Mucosa of stomach (tissue), 1 donor: ENCODE data around the gene MKRN2OS.

Source experiments
- H3K27me3 ChIP-seq: one replicate; pipeline ENCODE4 v1.7.0; 2013; ENCODE audit warnings: mild to moderate bottlenecking, low read length; ENCODE audit not compliant: control insufficient read depth, insufficient read depth
- H3K36me3 ChIP-seq: one replicate; pipeline ENCODE4 v1.7.0; 2013; ENCODE audit warnings: low read length; ENCODE audit not compliant: control insufficient read depth, insufficient read depth
- H3K4me1 ChIP-seq: one replicate; pipeline ENCODE4 v1.7.0; 2013; ENCODE audit warnings: mild to moderate bottlenecking, low read length; ENCODE audit not compliant: control insufficient read depth, insufficient read depth
- H3K4me3 ChIP-seq: one replicate; pipeline ENCODE4 v1.7.0; 2013; ENCODE audit warnings: low read length
- H3K9ac ChIP-seq: one replicate; pipeline ENCODE4 v1.7.0; 2013; ENCODE audit warnings: mild to moderate bottlenecking, low read length, moderate library complexity
- H3K9me3 ChIP-seq: one replicate; pipeline ENCODE4 v1.7.0; 2013; ENCODE audit warnings: mild to moderate bottlenecking, low read length, moderate library complexity; ENCODE audit not compliant: control insufficient read depth
- donor health status: Pancreatic carcinoma.

The MKRN2OS gene

GRCh38 chr3:12506201-12506709, 39.0 kb downstream of the MKRN2OS start:
- H3K4me1 ChIP-seq = no peaks in the 10 kb centered on the region
- H3K9ac ChIP-seq = no peak overlapping the region
- H3K27me3 ChIP-seq = no peaks in the 10 kb centered on the region
- no peaks in the 10 kb centered on the region for H3K9me3 ChIP-seq
- no peak overlapping the region for H3K4me3 ChIP-seq
- H3K36me3 ChIP-seq = peaks cover 3% of the 10 kb centered on the region

- Histone ChIP-seq H3K4me3 (no peak overlapping the region), H3K27me3 (no peaks in the 10 kb centered on the region), H3K9ac (no peak overlapping the region), H3K9me3 (no peaks in the 10 kb centered on the region), H3K4me1 (no peaks in the 10 kb centered on the region), H3K36me3 (peaks cover 3% of the 10 kb centered on the region)
Observed at GRCh38 chr3:12503126-12503957, 42.0 kb downstream of the MKRN2OS start.

DNA sequence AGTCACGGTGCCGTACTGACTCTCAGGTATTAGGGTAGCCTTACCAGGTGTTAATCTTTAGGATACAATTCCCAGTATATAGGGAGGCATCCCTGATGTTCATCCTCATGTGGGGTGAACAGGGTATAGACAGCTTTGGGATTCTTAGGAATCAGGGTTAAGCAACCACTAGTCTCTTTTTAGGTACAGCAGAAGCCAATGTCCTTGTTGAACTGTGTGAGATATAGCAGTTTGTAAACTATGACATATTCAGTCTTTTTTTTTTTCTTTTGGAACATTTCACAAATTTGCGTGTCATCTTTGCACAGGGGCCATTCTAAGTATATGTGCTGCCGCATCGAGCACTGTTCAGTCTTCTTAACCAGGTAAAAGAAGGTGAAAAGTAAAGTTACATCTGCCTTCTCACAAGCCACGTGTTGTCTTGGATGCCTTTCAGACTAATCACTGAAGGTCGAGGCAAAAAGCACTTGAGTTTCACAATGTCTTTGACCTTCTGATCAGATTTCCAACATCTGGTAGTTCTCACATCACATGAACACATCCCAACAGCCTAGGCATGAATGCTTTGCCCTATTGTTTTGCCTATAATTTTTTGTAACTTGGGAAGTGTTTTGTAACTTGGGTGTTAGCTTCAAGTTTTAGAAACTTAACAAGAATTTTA, 43.8 kb downstream of the MKRN2OS start:
- Histone ChIP-seq H3K9me3 (no peaks in the 10 kb centered on the region), H3K27me3 (no peaks in the 10 kb centered on the region), H3K4me3 (no peak overlapping the region), H3K4me1 (no peaks in the 10 kb centered on the region), H3K36me3 (peaks cover 8% of the 10 kb centered on the region), H3K9ac (no peak overlapping the region)

DNA sequence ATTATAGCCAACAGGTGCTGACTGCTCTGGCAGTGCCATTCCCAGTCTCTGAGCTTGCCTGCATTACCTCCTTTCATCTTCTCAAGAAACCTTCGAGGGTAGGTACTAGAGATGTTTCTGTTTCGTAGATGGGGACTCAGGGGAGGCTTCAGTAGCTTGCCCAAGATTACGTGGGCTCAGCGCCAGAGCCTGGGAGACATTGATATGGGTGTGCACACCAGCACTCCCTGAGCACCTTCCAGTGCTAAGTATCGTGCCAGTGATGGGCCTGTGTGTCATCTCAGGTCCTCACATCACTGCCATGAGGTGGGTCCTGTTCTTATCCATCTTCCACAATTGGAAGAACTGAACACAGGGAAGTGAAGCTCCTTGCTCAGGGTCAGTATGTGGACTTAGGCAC, 45.8 kb downstream of the MKRN2OS start:
- no peaks in the 10 kb centered on the region for H3K4me1 ChIP-seq
- no peaks in the 10 kb centered on the region for H3K9me3 ChIP-seq
- H3K36me3 ChIP-seq = peaks cover 6% of the 10 kb centered on the region
- no peak overlapping the region for H3K9ac ChIP-seq
- H3K27me3 ChIP-seq = no peaks in the 10 kb centered on the region
- H3K4me3 ChIP-seq = no peak overlapping the region

GRCh38 chr3:12496453-12496761, 48.9 kb downstream of the MKRN2OS start:
- H3K9me3 ChIP-seq = no peaks in the 10 kb centered on the region
- H3K36me3 ChIP-seq = peaks cover 5% of the 10 kb centered on the region
- no peak overlapping the region for H3K9ac ChIP-seq
- no peaks in the 10 kb centered on the region for H3K4me1 ChIP-seq
- no peak overlapping the region for H3K4me3 ChIP-seq
- no peaks in the 10 kb centered on the region for H3K27me3 ChIP-seq

DNA sequence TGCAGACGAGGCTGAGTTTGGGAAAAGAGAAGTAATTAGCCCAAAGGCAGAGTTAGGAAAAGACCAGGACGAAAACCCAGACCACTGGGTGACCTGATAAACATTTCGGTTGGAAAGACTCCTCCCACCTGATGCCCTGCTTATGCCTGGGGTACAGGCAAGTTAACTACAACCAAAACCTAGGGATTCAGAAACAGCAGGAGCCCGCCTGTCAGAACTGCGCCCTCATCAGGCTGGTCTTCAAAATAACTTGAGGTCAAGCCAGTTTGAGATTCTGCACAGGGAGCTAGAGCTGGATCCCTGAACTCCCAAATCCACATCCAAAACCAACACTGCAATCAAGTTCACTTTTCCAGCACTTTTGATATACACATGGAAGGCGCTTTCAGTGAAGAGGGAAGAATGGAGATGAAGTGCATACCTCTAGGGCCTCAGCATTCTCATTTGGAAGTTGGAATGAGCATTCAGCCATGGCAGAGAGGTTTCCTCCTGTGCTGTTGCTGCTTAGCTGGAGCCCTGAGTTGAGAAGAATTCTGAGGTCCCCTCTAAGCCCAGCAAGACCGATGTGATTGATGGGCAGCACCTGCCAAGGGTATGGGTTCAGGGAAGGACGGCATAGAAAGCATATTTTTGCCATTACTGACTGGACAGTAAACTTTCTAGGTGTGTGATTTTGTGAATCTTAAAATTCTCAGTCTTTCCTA, 49.4 kb downstream of the MKRN2OS start:
- no peak overlapping the region for H3K9ac ChIP-seq
- H3K9me3 ChIP-seq = no peaks in the 10 kb centered on the region
- no peaks in the 10 kb centered on the region for H3K27me3 ChIP-seq
- peaks cover 5% of the 10 kb centered on the region for H3K36me3 ChIP-seq
- no peak overlapping the region for H3K4me3 ChIP-seq
- no peaks in the 10 kb centered on the region for H3K4me1 ChIP-seq

DNA sequence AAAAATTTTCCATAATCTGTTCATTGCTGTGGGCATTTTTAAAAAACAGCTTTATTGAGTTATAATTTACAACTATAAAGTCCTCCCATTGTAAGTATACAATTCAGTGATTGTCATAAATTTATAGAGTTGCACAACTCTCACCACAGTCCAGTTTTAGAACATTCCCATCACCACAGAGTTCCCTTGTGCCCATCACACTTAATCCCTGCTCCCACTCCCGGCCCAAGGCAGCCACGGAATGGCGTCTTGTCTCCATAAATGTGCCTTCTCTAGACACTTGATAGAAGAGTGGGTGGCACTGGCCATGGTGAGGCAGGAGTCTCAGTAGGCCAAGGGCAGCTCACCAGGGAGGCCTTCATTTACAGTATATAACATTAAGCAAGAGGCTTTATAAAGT, 54.8 kb downstream of the MKRN2OS start:
- Histone ChIP-seq H3K4me1 (no peaks in the 10 kb centered on the region), H3K9me3 (no peaks in the 10 kb centered on the region), H3K9ac (no peak overlapping the region), H3K4me3 (no peak overlapping the region), H3K27me3 (no peaks in the 10 kb centered on the region), H3K36me3 (no peaks in the 10 kb centered on the region)

DNA sequence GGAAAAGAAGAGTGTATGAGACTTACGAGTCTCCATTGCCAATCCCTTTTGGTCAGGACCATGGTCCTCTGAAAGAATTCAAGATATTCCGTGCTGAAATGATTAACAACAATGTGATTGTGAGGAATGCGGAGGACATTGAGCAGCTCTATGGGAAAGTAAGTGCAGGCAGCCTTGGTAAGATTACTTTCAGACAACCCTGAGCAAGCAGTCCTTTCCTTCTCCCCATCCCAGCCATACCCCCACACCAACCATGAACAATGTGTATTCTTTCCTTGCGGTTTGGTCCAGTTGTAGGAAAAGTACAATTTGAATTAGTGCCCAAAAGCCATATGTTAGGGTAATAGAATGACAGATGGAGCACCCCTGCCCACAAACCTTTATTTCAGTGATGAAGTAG, 55.5 kb downstream of the MKRN2OS start:
- Histone ChIP-seq H3K4me3 (no peak overlapping the region), H3K36me3 (no peaks in the 10 kb centered on the region), H3K9ac (no peak overlapping the region), H3K9me3 (no peaks in the 10 kb centered on the region), H3K27me3 (no peaks in the 10 kb centered on the region), H3K4me1 (peaks cover 3% of the 10 kb centered on the region)
